Endothelial cell of umbilical vein (primary cell): Measurements from ENCODE around the gene CUL9. TPM values are rescaled to one million over a fixed set of nuclear protein-coding genes. Genes with fewer than 3 reads are reported as not detected.
A peak's percentile ranks its signal among the peaks of the same experiment; 100 is the strongest.

Source experiments
- BruUV-seq: library from RNA; stranded (reverse); fragments of 400-500 nt; replicated peaks from 2 replicates; lab custom pipeline; 2021; lab: Mats Ljungman, UMichigan
- CTCF ChIA-PET: fragments of 300-600, 350-600 bp; sonication (Branson Sonifier 250); formaldehyde crosslinking; loops from one replicate; lab custom pipeline; 2021; ENCODE audit warnings: antibody characterized with exemption, inconsistent platforms; lab: Charles Lee
- POLR2A ChIA-PET: fragments of 300-600, 350-600 bp; sonication (Branson Sonifier 250); formaldehyde crosslinking; loops from one replicate; lab custom pipeline; 2021; ENCODE audit warnings: antibody characterized with exemption, inconsistent platforms; lab: Charles Lee
- DNase-seq: peaks from one replicate; pipeline ENCODE4 v3.0.0-alpha.2; 2011; ENCODE audit warnings: low read depth, low spot score
- FAIRE-seq: peaks from 2 replicates; lab custom pipeline; 2011; peaks lifted over from hg19 to GRCh38; lab: Jason Lieb, UNC
- H2AFZ ChIP-seq: 2 replicates; pipeline ENCODE4 v1.6.0; 2012; ENCODE audit warnings: low read depth, low read length, control low read depth, inconsistent platforms
- H3K27ac ChIP-seq: 2 replicates; pipeline ENCODE4 v1.5.1; 2011; ENCODE audit warnings: low read depth, mild to moderate bottlenecking, control low read depth, low read length, moderate library complexity; ENCODE audit not compliant: insufficient read depth
- H3K27me3 ChIP-seq, 2 experiments: 2 replicates each; pipeline versions ENCODE4 v1.6.0 to v1.6.1; 2011; ENCODE audit warnings: low read length in 2 of 2, mixed read lengths in 1 of 2; ENCODE audit not compliant: control insufficient read depth in 2 of 2, insufficient read depth in 2 of 2
- H3K36me3 ChIP-seq, 2 experiments: 2 replicates in 1 of 2; 3 replicates in 1 of 2; pipeline ENCODE4 v1.5.1; 2011; ENCODE audit warnings: low read length in 2 of 2, mild to moderate bottlenecking in 1 of 2, moderate library complexity in 1 of 2; ENCODE audit not compliant: control insufficient read depth in 2 of 2, insufficient read depth in 2 of 2; ENCODE audit errors: extremely low read depth in 1 of 2
- H3K4me1 ChIP-seq: 3 replicates; pipeline ENCODE4 v1.5.1; 2011; ENCODE audit warnings: mild to moderate bottlenecking, low read length; ENCODE audit not compliant: control insufficient read depth, insufficient read depth; ENCODE audit errors: extremely low read depth
- H3K4me2 ChIP-seq: 2 replicates; pipeline ENCODE4 v1.6.1; 2011; ENCODE audit warnings: low read length, control low read depth, mixed read lengths; ENCODE audit not compliant: insufficient read depth
- H3K4me3 ChIP-seq, 3 experiments: fragments of 200-600 bp in 1 of 3; sonication (generic), shearing (Covaris generic) in 1 of 3; replicated peaks in 1 of 3; 2 replicates each; pipeline ENCODE4 v1.5.1; 2011 to 2016; ENCODE audit warnings: control low read depth in 3 of 3, low read length in 3 of 3, mild to moderate bottlenecking in 2 of 3, inconsistent platforms in 1 of 3, low read depth in 1 of 3, moderate library complexity in 1 of 3; ENCODE audit not compliant: insufficient read depth in 1 of 3
- H3K79me2 ChIP-seq: 2 replicates; pipeline ENCODE4 v1.6.0; 2012; ENCODE audit warnings: low read length, inconsistent platforms; ENCODE audit not compliant: control insufficient read depth, insufficient read depth
- H3K9ac ChIP-seq: replicated peaks from 2 replicates; pipeline ENCODE3; 2011; ENCODE audit warnings: low read length, control low read depth; ENCODE audit not compliant: insufficient read depth; ENCODE audit errors: extremely low read depth
- H3K9me1 ChIP-seq: replicated peaks from 3 replicates; pipeline ENCODE4 v1.6.0; 2011; ENCODE audit warnings: mild to moderate bottlenecking, low read length; ENCODE audit not compliant: control insufficient read depth, insufficient read depth; ENCODE audit errors: extremely low read depth
- H3K9me3 ChIP-seq: replicated peaks from 2 replicates; pipeline ENCODE4 v1.5.1; 2012; ENCODE audit warnings: low read length, inconsistent platforms; ENCODE audit not compliant: control insufficient read depth, insufficient read depth
- H4K20me1 ChIP-seq: replicated peaks from 2 replicates; pipeline ENCODE3; 2011; ENCODE audit warnings: mild to moderate bottlenecking, low read length; ENCODE audit not compliant: control insufficient read depth, insufficient read depth; ENCODE audit errors: extremely low read depth
- EZH2 ChIP-seq: IDR thresholded peaks from 2 replicates; pipeline ENCODE4 v1.6.1; 2012; ENCODE audit warnings: borderline replicate concordance, low read depth, mild to moderate bottlenecking, moderate library complexity, low read length, inconsistent platforms; ENCODE audit not compliant: severe bottlenecking
- FOS ChIP-seq: IDR thresholded peaks from 2 replicates; pipeline ENCODE4 v1.6.1; 2011; ENCODE audit warnings: mild to moderate bottlenecking, low read length, moderate library complexity, borderline replicate concordance; ENCODE audit not compliant: insufficient read depth
- JUN ChIP-seq: IDR thresholded peaks from 2 replicates; pipeline ENCODE4 v1.6.1; 2011; ENCODE audit warnings: borderline replicate concordance, low read depth; ENCODE audit not compliant: insufficient read length, insufficient read depth
- MYC ChIP-seq: IDR thresholded peaks from one replicate; pipeline ENCODE4 v1.6.1; 2011; ENCODE audit warnings: mild to moderate bottlenecking, low read depth, low read length
- POLR2A ChIP-seq: IDR thresholded peaks from 2 replicates; pipeline ENCODE4 v1.6.1; 2012; ENCODE audit warnings: low read depth, mild to moderate bottlenecking, control low read depth, low read length
- POLR2AphosphoS5 ChIP-seq: IDR thresholded peaks from 2 replicates; pipeline ENCODE4 v1.6.1; 2012; ENCODE audit warnings: low read depth, mild to moderate bottlenecking, control low read depth, low read length, moderate library complexity; ENCODE audit not compliant: insufficient read depth
- dilution Hi-C: fragments of 300-500 bp; cut with MboI; formaldehyde crosslinking; loops from one replicate; pipeline ENCODE4 v1.15.0; 2019; ENCODE audit warnings: low sequenced_read_pairs; ENCODE audit not compliant: extremely low pct_ligation_motif_present
- intact Hi-C: fragments of 100-400 bp; cut with micrococcal nuclease; formaldehyde crosslinking; loops from one replicate; pipeline ENCODE4 v1.10.0; 2022
- polyA plus RNA-seq, 4 experiments: library from polyadenylated mRNA; depleted of rRNA in 3 of 4; stranded (reverse) in 3 of 4; unstranded in 1 of 4; fragments of >200 nt; gene quantifications; 2 replicates each; pipeline versions ENCODE4 v1.2.1 to v1.2.3, GENCODE V29; 2011 to 2012; ENCODE audit warnings: missing spikeins in 1 of 4
- total RNA-seq: library from RNA; stranded (reverse); gene quantifications from 2 replicates; pipeline ENCODE4 v1.2.3, GENCODE V29; 2021
- TF ChIP-seq, protein P1 (sequence below), 2 donors: IDR thresholded peaks; 1 replicate in 1 of 2; 2 replicates in 1 of 2; pipeline ENCODE4 v1.5.1; 2011; ENCODE audit warnings: low read length in 2 of 2, mild to moderate bottlenecking in 2 of 2, moderate library complexity in 2 of 2, control low read depth in 1 of 2, inconsistent platforms in 1 of 2, low read depth in 1 of 2; ENCODE audit not compliant: insufficient read depth in 1 of 2; ENCODE audit errors: extremely low read depth in 1 of 2
- TF ChIP-seq, protein P2 (sequence below): IDR thresholded peaks from 2 replicates; pipeline ENCODE4 v1.6.1; 2011; ENCODE audit not compliant: insufficient read depth, insufficient read length

CUL9 gene
- total and polyA plus RNA-seq, 2 donors (not counting 3 experiments of a cell fraction or from before 2014, with no cell fraction given) = 38.7 to 46.0 TPM

DNA sequence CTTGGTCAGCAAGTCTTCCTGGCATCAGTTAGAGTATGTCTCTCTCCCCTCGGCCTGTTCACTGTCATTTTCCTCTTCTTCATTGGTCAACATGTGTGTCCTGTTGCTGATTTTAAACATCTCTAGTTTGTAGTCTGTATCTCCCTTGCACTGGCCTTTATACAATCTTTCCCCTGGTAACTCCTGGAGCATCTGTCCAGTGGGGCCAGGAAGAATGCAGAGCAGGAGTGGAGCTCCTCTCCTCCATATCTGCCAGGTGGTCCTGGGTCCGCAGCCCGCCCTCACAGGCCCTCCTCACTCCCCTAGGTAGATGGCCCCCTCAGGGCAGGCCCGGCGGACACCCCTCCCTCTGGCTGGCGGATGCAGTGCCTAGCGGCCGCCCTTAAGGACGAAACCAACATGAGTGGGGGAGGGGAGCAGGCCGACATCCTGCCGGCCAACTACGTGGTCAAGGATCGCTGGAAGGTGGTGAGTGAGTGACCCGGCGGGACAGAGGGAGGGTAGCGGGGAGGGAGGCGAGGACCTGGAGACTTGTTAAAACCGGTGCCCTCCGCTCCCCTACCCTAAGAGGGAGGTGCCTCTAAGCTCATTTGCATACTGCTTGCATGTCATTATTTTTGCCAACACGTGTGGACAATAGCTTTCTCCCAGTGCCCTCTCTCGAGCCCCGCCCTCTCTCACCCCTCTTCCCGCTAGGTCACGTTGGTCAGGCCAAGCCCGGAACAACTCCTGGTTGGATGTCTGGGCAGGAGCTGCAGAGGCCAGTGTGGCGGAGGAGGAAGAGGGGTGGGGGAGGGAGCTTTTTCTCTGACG, 64.5 kb downstream of the CUL9 start:
- CTCF ChIA-PET = interaction anchor here (0.8 to 4.0 kb wide), 4 partner anchors 9 to 231 kb away, joined by 3 to 26 read pairs (median 6); partner anchors contain the start of genes DNPH1 and TJAP1
- DNase-seq (peak; percentile 55), FAIRE-seq (peak; percentile 62)
- peaks cover 40 to 53% of the 10 kb centered on the region in 2 experiments for H3K27me3 ChIP-seq
- H3K9me1 ChIP-seq = no peaks in the 10 kb centered on the region
- no peaks in the 10 kb centered on the region for H3K36me3 ChIP-seq
- peak overlapping the region; percentile 50 for H3K4me2 ChIP-seq
- no peak overlapping the region for H3K9ac ChIP-seq
- dilution Hi-C loops = no loop called here
- H2AFZ ChIP-seq = peak overlapping the region; percentile 88
- POLR2A ChIA-PET = no interaction called here
- no peaks in the 10 kb centered on the region for H3K9me3 ChIP-seq
- no peaks in the 10 kb centered on the region for H3K79me2 ChIP-seq
- H3K27ac ChIP-seq = no peak overlapping the region
- TF ChIP-seq, protein P1, sequence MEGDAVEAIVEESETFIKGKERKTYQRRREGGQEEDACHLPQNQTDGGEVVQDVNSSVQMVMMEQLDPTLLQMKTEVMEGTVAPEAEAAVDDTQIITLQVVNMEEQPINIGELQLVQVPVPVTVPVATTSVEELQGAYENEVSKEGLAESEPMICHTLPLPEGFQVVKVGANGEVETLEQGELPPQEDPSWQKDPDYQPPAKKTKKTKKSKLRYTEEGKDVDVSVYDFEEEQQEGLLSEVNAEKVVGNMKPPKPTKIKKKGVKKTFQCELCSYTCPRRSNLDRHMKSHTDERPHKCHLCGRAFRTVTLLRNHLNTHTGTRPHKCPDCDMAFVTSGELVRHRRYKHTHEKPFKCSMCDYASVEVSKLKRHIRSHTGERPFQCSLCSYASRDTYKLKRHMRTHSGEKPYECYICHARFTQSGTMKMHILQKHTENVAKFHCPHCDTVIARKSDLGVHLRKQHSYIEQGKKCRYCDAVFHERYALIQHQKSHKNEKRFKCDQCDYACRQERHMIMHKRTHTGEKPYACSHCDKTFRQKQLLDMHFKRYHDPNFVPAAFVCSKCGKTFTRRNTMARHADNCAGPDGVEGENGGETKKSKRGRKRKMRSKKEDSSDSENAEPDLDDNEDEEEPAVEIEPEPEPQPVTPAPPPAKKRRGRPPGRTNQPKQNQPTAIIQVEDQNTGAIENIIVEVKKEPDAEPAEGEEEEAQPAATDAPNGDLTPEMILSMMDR (IDR thresholded peaks at IDR 0.05; ENCODE audit: extremely low read depth in 1 of 2, insufficient read depth in 1 of 2, low read depth in 1 of 2, low read length in 2 of 2) = no peak
- TF ChIP-seq, protein P2, sequence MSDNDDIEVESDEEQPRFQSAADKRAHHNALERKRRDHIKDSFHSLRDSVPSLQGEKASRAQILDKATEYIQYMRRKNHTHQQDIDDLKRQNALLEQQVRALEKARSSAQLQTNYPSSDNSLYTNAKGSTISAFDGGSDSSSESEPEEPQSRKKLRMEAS = no peak
- TF ChIP-seq POLR2AphosphoS5 (no peak), POLR2A (no peak), FOS (no peak), EZH2 (peak; percentile 46), MYC (no peak), JUN (no peak)
- H3K4me1 ChIP-seq = peaks cover 4% of the 10 kb centered on the region
- H4K20me1 ChIP-seq = no peaks in the 10 kb centered on the region
- no TSS peak for BruUV-seq
- intact Hi-C loops = loop anchor here (5.0 kb wide), 1 partner anchor 74 kb away; the partner anchor contains the start of gene SRF
- H3K4me3 ChIP-seq = peak overlapping the region; percentile 5 to 44 (median 27)
